HuH-7.5 (cell line): ENCODE measurements around the gene PPP1R13B.

Source experiments
- DNase-seq: peaks from one replicate; pipeline ENCODE4 v3.0.0; 2011; ENCODE audit warnings: low spot score

The PPP1R13B gene

DNA sequence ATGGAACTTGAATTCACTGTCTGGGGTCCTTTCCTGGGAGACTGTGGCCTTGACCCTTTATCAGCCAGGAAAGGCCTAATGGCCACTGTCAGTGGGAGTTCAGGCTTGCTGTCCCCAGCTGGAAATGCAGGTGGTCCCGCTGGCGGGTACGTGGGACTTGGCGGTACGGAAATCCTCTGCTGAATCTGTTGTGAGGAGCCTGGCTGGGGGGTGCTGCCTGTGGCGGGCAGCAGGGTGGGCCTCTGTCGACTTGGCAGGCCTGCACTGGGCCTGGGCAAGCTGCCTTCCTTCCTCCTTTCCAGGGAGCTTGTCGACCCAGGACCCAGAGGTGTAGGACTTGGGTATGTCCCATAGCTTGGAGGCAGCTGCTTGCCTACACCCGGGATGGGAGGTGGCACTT is 105.5 kb downstream of the PPP1R13B start:
- DNase-seq = no peak

DNA sequence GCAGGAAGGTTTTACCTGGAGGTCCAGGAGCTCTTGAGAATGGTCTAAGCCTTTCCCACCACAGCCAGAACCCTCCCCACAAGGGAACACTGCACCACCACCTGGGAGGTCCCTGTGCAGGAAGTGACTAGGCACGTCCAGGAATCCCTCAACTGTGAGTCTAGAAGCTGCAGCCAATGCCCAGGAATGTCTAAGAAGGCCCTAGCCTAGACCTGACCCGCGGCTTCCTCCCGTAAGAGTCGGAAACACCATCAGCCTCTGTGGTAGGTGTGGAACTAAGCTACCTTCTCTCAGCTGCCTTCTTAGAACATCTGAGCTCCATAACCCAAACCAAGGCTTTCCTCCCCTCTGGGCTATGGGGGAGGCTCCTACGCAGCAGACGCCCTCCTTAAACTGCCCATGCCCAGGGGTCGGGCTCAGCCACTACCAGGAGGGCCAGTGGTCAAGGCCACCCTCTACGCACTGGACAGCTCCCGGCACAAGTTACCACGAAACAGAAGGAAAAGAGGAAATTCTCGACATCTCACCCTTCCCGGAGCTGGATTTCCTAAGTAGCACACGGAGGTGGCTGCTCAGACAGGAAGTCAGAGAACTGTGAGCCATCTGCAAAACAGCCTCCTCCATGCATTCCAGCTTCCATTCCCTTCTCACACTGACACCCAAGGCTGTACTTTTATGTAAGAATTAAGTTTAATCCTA is 106.2 kb downstream of the PPP1R13B start:
- DNase-seq = no peak

DNA sequence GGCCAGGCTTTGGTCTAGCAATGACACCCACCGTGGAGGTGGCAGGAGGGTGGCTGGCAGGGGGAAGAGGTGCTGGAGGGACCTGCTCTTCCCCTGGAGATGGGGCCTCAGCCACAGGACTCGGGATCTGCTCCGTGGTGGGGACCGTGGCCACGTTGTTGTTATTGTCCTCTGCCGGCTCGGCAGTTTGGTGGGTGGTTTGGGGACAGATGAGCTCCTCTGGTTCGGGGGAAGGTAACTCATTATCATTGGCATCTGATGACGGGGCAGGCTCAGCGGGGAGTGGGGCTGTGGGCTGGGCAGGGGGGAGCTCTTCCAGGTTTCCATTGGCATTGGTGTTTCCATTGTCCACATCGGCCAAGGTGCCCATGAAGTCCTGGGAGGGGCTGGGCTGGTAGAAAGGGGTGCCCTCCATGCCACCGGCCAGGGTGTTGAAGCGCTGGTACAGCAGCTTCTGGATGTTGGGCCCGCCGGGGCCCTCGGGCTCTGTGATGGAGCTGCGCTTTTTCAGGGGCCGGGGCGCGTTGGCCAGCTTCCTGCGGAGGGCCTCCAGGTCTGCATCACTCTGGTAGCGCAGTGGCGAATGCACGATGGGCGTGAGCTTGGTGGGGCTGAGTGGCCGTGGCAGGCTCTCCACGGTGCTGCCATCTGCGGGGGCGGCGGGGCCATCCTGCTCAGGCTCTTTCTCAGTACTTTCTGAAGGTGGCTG is 107.4 kb downstream of the PPP1R13B start:
- DNase-seq = no peak

DNA sequence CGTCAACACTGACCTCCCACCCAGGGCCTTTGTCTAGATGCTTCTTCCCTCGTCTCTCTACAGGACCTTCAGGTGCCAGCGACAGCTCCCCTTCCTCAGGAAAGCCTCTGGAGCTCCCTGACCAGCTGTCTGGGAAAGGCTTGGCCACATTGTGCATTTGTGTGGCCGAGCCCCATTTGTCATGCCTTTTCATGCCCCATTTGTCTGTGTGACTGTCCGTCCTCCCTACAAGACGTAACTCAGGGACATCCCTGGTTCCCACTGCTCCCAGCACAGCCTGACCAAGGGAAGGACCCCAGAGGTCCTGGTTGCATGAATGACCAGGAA is 107.9 kb downstream of the PPP1R13B start:
- no peak for DNase-seq

DNA sequence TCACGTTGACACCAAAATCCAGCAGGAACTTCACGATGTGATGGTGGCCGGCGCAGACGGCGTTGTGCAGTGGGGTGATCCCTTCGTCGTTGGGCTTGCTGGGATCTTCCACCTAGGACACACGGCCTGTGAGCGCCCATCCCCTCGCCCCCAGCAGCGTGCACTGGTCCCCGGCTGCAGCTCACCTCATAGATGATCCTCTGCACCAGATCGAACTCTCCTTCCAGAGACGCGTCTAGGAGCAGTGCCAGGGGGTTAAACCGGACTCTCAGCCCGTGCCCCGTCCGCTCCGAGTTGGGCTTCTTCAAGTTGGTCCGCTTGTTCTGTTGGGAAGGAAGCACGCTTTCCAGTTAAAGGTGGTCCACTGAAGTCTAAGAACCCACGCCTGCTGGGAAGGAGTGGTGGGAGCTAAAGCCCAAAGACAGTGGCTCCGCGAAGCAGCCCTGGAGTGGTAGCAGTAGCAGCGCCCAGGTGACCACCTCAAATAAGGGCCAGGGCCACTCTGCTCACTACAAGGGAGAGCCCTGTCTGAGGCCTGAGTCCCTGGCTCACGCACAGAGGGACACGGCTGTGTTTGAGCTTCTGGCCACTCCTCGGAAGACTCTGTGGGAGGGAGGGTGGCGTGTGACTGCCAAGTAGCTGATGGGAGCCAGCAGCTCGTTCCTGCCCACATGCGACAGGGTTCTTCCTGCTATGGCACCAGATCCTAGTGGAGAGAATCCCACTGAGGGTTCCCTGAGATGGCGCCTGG is 108.5 kb downstream of the PPP1R13B start:
- DNase-seq = no peak

DNA sequence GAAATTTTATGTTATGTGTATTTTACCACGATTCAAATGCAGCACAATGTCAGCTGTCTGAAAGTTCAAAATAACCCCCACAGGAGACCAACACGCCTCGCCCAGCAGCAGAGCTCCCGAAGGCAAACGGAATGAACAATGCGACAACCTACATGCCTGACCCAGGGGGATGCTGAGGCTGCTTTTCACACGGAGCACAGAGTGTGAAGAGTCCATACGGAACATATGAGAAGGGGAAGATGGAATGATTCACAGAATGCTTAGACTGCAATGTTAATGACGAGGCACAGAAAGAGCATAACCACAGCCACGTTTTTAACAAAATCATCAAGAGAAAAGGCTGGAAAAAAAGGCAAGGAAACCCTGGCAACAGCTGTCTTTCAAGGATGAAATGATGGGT is 109.2 kb downstream of the PPP1R13B start:
- no peak for DNase-seq

DNA sequence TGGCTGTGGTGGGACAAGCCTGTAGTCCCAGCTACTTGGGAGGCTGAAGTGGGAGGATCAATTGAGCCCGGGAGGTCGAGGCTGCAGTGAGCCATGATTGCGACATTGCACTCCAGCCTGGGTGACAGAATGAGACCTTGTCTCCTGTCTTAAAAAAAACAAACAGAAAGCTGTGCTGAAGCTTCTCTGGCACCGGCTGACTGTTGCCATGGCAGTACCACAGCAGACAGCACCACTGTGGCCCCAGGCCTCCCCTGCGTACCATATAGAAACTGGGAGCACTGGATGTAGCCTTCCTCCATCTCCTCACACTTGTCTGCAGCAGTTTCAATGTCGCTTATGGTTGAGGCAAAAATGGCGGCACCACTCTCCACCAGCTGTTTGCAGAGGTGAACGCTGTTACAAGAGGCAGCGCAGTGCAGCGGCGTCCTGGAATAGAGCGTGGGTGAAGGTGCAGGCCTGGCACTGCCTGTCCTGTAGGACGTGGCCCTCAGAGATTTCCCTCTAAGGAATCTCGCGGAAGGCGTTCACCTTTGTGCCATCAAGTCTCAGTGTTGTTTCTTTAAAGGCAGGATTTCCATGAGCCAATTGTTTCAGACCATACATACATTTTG is 109.8 kb downstream of the PPP1R13B start:
- no peak for DNase-seq

DNA sequence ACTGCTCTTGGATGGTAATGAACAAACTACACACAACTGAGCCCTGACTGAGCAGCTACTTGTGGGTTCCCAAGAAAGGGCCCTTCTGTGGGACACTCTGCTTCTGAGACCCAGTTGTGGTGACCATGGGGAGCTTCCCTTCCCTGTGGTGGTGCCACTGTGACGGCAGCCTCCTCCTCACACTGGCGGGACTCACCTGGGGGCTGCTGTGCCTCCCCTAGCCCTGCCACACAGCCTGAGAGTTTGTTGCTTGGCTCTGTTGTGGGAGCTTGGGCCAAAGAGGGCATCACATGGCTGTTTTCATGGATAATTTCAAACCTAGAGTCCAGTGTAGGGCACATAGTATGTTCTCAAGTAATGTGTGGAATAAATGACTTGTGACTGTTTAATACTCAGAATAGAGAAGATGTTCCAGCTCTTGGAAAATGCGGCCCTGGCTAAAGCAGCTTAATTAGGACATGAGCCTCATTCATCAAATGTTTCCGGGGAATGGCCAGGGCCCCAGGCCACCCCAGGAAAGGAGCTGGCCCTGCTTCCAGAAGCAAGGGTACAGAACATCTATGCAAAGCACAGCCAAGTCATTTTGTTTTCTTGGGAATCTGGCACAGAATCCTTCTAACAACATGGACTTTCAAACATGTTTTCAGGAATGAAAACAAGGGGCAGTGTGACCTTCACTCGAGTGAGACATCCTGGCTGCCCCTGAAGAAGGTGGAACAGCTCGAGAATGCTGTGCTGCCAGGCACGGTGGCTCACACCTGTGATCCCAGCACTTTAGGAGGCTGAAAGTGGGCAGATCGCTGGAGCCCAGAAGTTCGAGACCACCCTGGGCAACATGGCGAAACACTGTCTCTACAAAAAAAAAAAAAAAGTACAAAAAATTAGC is 110.6 kb downstream of the PPP1R13B start:
- no peak for DNase-seq

DNA sequence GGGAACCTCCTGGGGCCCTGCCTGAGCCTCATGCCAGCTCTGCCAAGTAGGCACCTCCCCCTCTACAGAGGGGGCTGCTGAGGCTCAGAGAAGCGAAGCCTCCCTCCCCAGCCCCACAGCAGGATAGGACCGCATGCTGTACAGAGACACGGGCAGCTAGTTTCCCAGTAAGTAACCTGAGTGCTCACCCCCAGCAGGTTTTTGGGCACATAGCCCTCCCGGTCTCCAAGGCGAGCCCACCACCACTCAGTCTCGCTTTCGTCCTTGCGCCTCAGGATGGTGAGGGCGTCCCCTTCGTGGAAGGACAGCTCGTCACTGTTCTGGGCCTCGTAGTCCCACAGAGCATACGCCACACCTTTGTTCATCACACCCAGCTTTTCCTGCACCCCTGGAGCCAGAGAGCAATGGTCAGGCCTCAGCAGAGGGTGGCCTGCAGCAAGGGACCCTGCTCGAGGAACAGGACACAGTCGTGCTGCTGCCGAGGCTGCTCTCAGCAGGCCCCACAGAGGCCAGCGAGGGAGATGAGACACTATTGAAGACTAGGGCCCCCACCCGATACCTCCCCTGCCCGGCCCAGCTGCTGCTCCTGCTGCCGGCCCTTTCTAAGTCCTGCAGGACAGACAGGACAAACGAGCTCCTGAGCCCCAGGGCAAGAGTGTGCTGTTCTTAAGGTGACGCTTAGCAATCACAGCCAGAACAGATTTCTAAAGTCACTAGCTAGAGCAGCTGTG is 111.4 kb downstream of the PPP1R13B start:
- DNase-seq = no peak

DNA sequence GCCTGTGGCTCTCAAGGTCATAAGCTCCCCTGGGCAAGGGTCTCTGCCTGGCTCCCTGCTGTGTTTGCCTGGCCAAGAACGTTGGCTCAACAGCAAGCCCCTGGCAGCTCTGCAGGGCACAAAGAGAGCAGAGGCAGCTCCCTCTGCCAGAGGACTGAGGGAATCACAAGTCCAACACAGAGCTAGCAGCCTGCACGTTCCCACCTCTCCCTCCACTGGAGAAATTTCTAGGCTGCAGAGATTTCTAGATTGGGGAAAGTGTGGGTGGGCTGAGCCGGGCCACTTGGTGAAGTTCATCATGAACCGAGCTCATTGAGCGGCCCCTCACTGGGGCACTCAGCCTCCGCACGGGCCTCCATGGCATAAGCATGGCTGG is 111.9 kb downstream of the PPP1R13B start:
- DNase-seq = no peak

DNA sequence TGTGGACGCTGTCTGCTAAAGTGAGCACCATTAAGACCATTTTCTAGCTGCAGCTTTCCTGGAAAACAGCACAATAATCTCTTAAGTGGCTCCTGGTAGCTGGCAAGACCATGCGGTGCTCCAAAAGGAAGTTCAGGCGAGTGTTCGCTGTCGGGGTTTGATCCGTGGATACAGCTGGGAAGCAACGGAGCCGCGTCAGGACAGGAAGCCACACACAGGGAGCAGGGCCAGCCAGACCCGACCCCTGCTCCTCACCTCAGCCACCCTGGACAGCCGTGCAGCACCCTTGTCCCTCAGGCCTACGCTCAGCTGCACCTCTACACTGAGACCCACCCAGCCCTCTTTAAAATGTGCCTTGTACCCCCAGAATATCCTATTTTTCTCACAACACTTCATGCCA is 112.4 kb downstream of the PPP1R13B start:
- no peak for DNase-seq

DNA sequence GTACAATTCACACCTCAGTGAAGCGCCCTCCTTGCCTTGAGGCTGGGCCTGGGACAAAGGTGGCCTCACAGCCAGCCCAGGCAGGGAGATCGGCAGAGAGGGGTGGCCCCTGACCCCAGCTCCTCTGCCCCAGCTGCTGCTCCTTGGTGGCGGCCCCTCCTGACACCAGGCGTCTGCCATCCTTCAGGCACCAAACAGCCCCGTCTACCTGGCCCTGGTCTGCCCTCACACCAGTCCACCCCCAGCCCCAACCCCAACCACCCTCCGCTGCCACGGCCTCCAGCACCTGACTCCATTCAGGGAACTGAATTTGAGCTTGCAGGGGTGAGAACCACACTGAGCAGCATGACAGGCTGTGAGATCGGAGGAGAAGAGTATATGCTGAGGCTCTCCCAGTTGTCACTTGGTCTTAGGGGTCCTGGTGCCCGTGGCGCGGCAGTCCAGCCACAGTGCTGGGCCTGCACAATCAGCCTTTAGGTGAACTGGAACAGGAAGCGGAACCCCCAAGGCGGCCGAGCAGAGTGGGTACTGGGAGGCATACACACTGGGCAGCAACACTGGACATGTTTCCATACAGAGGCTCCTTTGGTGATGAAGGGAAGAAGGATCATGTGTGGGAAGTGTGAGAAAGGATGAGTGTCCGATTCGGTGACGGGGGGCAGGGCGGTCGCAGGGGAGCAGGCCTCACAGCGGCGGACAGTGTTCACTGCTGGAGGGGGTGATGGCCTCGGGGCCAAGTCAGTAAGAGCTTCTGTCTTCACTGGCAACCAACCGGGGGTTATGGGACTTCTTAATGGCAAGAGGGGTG is 113.1 kb downstream of the PPP1R13B start:
- DNase-seq = no peak

DNA sequence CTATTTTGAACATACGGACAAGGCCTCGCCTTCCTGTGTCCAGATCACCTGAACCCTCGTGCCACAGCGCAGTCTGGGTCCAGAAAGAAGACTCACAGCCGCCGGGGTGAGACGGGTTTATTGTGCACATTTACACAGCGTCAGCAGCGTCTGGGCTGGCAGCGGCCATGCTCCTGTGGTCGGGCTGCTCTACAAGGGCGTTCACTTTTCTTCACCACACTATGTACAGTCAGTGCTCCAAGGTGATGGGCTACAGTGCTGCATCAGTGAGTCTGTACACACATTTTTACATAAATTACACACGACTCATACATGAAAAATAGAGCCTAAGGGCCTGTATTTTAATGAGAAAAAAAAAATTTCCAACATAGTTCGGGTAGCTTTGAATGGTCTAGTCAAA is 113.7 kb downstream of the PPP1R13B start:
- DNase-seq = no peak

DNA sequence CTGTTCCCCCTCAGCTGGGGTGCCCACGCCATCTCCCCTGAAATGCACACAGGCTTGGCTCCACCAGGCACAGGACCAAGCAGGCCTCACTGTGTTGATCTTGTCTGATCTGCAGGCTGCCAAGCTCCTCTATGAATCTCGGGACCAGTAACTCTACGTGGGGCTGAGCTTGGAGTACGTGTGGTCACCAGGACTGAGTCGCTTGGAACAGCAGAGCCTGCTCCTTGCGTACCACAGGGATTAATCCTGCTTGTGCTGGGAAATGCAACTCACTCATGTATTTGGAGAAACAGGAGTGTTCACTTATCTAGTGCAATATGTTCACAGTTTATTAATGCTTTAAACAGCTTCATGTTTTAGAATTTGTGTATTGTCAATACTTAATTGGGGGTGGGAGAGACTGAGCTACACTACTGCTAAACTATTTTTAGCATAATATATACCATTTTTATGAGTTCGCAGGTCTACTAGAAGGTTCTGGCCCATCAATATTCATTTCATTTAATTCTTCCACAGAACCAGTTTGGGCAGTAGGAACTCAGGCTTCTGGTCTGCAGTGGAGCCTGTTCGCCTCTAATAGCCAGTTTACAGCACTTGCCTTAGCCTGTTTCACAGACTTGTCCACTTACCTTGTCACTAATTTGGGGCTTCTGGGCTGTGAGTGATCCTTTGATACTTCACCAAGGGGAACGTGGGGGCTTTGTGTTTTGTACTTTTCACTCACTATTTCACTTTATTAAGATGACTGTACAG is 114.3 kb downstream of the PPP1R13B start:
- DNase-seq = no peak

DNA sequence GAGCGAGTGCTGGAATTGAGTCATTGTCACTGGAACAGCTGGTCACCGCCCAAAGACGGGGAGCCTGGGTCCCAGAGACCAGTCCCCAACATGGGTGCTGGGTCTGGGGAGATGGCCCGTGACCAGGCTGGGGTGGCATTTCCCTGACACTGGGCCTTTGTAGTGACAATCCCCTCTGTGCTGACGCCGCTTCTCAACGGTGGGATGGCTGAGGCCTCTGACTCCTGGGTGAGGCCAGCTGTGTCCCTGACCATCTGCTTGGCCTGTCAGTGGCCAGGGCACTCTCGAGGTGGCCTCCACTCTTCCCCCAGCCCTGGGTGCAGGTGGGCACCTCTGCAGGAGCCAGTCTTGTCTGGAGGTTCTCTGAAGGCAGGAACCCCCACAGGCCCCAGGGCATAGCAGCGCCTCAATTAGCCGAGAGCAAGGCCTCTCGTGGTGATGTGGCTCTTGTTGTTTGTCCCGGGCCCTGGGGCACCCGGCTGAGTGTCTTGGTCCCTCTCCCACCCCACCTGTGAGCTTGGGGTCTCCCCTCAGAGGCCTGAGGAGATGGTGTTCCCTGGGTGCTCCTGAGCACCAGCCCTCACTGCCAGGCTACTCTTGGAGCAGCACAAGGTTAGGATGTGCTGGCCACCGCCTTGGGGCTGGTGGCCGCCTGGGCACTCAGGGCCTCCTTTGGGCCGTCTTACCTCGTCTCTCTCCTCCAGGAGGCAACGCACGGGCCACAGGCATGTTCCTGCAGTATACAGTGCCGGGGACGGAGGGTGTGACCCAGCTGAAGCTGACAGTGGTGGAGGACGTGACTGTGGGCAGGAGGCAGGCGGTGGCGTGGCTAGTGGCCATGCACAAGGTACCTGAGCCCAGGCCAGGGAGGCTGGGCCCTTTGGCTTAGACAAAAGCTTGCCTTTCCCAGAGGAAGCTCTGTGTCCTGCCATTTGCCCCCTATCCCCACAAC is 115.2 kb downstream of the PPP1R13B start:
- no peak for DNase-seq

DNA sequence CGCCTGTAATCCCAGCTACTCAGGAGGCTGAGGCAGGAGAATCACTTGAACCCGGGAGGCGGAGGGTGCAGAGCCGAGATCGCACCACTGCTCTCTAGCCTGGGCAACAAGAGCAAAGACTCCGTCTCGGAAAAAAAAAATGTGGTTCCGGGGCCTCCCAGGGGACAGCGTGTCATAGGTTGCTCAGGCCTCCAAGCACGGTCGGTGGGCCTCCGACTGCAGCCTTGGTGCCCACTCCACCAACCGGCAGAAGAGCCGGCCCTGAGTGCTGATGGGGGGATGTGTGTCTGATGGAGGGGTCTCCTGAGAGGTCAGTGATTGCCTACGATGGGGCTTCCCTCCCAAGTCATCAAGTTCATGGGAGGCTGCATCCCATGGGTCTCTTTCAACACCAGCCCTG is 115.9 kb downstream of the PPP1R13B start:
- DNase-seq = no peak

DNA sequence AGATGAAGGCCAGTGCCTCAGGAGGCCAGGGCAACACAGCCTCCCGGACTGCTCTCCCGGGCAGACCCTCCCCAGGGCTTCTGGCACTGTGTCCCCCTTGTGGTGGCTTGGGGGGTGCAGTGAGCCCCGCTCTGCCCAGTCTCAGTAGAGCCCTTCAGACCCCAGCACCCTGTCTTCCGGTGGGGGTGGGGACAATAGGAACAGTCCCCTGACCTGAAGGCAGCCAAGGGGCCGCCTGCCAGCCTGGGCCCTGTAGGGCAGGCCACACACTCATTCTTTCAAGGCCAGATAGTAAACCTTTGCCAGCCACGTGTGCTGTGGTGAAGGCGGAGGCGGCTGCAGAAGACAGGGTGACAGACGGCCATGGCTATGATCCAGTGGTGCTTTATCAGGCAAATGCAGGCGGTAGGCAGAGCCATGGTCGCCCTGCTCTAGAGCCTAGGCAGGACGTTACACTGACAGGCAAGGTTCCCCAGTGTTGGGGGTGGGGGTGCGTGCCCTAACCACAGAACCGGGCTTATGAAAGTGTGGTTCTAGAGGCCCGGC is 116.8 kb downstream of the PPP1R13B start:
- no peak for DNase-seq
